Mesendoderm (in vitro differentiated cells): ENCODE results near the gene QSER1.
A peak's percentile ranks its signal among the peaks of the same experiment; 100 is the strongest.

ENCODE experiments used
- DNase-seq: peaks from one replicate; pipeline ENCODE4 v3.0.0; 2013
- H2AK5ac ChIP-seq: 2 replicates; pipeline ENCODE4 v1.6.1; 2013; ENCODE audit warnings: low read length, inconsistent platforms
- H2BK120ac ChIP-seq: 2 replicates; pipeline ENCODE4 v1.6.1; 2013; ENCODE audit warnings: low read depth, mild to moderate bottlenecking, low read length, moderate library complexity, mixed read lengths
- H2BK15ac ChIP-seq: replicated peaks from 2 replicates; pipeline ENCODE4 v1.6.1; 2013; ENCODE audit warnings: low read depth, mild to moderate bottlenecking, moderate library complexity
- H2BK5ac ChIP-seq: 2 replicates; pipeline ENCODE4 v1.6.1; 2013; ENCODE audit warnings: low read length, inconsistent platforms
- H3K18ac ChIP-seq: 2 replicates; pipeline ENCODE4 v1.6.1; 2013; ENCODE audit warnings: mild to moderate bottlenecking, low read length, mixed read lengths
- H3K23ac ChIP-seq: one replicate; pipeline ENCODE4 v1.6.1; 2013; ENCODE audit warnings: low read length
- H3K27ac ChIP-seq: 2 replicates; pipeline ENCODE4 v1.5.1; 2013; ENCODE audit warnings: low read depth, mild to moderate bottlenecking, inconsistent platforms, low read length, moderate library complexity
- H3K27me3 ChIP-seq: 2 replicates; pipeline ENCODE4 v1.6.1; 2013; ENCODE audit warnings: low read length, control low read depth, mild to moderate bottlenecking, inconsistent platforms; ENCODE audit not compliant: insufficient read depth, poor library complexity
- H3K36me3 ChIP-seq: 2 replicates; pipeline ENCODE4 v1.6.1; 2013; ENCODE audit warnings: low read length, inconsistent platforms; ENCODE audit not compliant: control insufficient read depth, insufficient read depth
- H3K4ac ChIP-seq: one replicate; pipeline ENCODE4 v1.6.1; 2013; ENCODE audit warnings: low read depth, mild to moderate bottlenecking, low read length, moderate library complexity
- H3K4me1 ChIP-seq: 2 replicates; pipeline ENCODE4 v1.6.1; 2013; ENCODE audit warnings: low read depth, low read length, inconsistent platforms; ENCODE audit not compliant: control insufficient read depth
- H3K4me2 ChIP-seq: 2 replicates; pipeline ENCODE4 v1.6.1; 2013; ENCODE audit warnings: low read length
- H3K4me3 ChIP-seq: 2 replicates; pipeline ENCODE4 v1.5.1; 2013; ENCODE audit warnings: mild to moderate bottlenecking, low read length
- H3K56ac ChIP-seq: one replicate; pipeline ENCODE4 v1.6.1; 2013; ENCODE audit warnings: low read length
- H3K79me1 ChIP-seq: 2 replicates; pipeline ENCODE4 v1.6.1; 2013; ENCODE audit warnings: low read length, inconsistent platforms
- H3K79me2 ChIP-seq: 2 replicates; pipeline ENCODE4 v1.6.1; 2013; ENCODE audit warnings: mild to moderate bottlenecking, low read length; ENCODE audit not compliant: control insufficient read depth, insufficient read depth
- H3K9ac ChIP-seq: 2 replicates; pipeline ENCODE4 v1.6.1; 2013; ENCODE audit warnings: low read length, inconsistent platforms
- H4K5ac ChIP-seq: one replicate; pipeline ENCODE4 v1.6.1; 2013; ENCODE audit warnings: low read length
- H4K8ac ChIP-seq: one replicate; pipeline ENCODE4 v1.6.1; 2013; ENCODE audit warnings: low read depth, mild to moderate bottlenecking, control low read depth, low read length, moderate library complexity
- WGBS: extraction: QIAGEN DNeasy Blood & Tissue Kit; methylation state at CpG from one replicate; pipeline ENCODE4 v1.1.7; 2013; ENCODE audit warnings: low lambda C conversion rate, missing lambda C conversion rate; ENCODE audit not compliant: insufficient coverage; ENCODE audit errors: extremely low coverage; 5-methylcytosine and 5-hydroxymethylcytosine counted together

Gene QSER1

GRCh38 chr11:32911413-32911812 is 18.8 kb downstream of the QSER1 start:
- Histone ChIP-seq H2BK15ac (no peak overlapping the region), H3K79me1 (no peaks in the 10 kb centered on the region), H3K4me1 (peaks cover 4% of the 10 kb centered on the region), H3K4me3 (no peak overlapping the region), H4K5ac (no peak overlapping the region), H3K4me2 (no peak overlapping the region), H3K18ac (no peak overlapping the region), H2AK5ac (no peak overlapping the region), H3K9ac (no peak overlapping the region), H3K27me3 (no peaks in the 10 kb centered on the region), H4K8ac (no peak overlapping the region), H2BK120ac (no peak overlapping the region), H2BK5ac (no peak overlapping the region), H3K56ac (no peak overlapping the region), H3K27ac (no peak overlapping the region), H3K36me3 (no peaks in the 10 kb centered on the region), H3K23ac (no peak overlapping the region), H3K79me2 (peaks cover 75% of the 10 kb centered on the region), H3K4ac (no peak overlapping the region)
- peak; percentile 60 for DNase-seq
- WGBS: no CpG with 5 or more reads among the region's 3 CpGs

GRCh38 chr11:32913445-32913844 is 20.8 kb downstream of the QSER1 start:
- H4K8ac ChIP-seq: peak overlapping the region; percentile 56
- H3K79me2 ChIP-seq: peaks cover 76% of the 10 kb centered on the region
- no peak overlapping the region for H3K18ac ChIP-seq
- peaks cover 2% of the 10 kb centered on the region for H3K79me1 ChIP-seq
- no peak overlapping the region for H3K4me2 ChIP-seq
- H3K36me3 ChIP-seq: no peaks in the 10 kb centered on the region
- H2AK5ac ChIP-seq: no peak overlapping the region
- no peak overlapping the region for H2BK120ac ChIP-seq
- H3K27ac ChIP-seq: no peak overlapping the region
- no peak for DNase-seq
- no peak overlapping the region for H3K56ac ChIP-seq
- H4K5ac ChIP-seq: no peak overlapping the region
- no peak overlapping the region for H2BK5ac ChIP-seq
- peaks cover 10% of the 10 kb centered on the region for H3K4me1 ChIP-seq
- no peak overlapping the region for H2BK15ac ChIP-seq
- H3K4me3 ChIP-seq: no peak overlapping the region
- no peak overlapping the region for H3K23ac ChIP-seq
- H3K9ac ChIP-seq: no peak overlapping the region
- WGBS: no CpG with 5 or more reads among the region's 7 CpGs
- H3K27me3 ChIP-seq: no peaks in the 10 kb centered on the region
- no peak overlapping the region for H3K4ac ChIP-seq

GRCh38 chr11:32916361-32916760 is 23.8 kb downstream of the QSER1 start:
- Histone ChIP-seq H2BK5ac (no peak overlapping the region), H3K56ac (no peak overlapping the region), H3K27me3 (no peaks in the 10 kb centered on the region), H3K36me3 (no peaks in the 10 kb centered on the region), H3K23ac (no peak overlapping the region), H4K5ac (no peak overlapping the region), H3K4me1 (peaks cover 8% of the 10 kb centered on the region), H4K8ac (no peak overlapping the region), H3K9ac (no peak overlapping the region), H3K79me1 (peaks cover 2% of the 10 kb centered on the region), H3K4me2 (no peak overlapping the region), H3K79me2 (peaks cover 70% of the 10 kb centered on the region), H3K18ac (no peak overlapping the region), H2BK120ac (no peak overlapping the region), H2AK5ac (no peak overlapping the region), H3K4ac (no peak overlapping the region), H3K27ac (no peak overlapping the region), H3K4me3 (no peak overlapping the region), H2BK15ac (no peak overlapping the region)
- no CpG with 5 or more reads among the region's 1 CpG for WGBS
- no peak for DNase-seq

GRCh38 chr11:32916994-32917393 is 24.4 kb downstream of the QSER1 start:
- no peaks in the 10 kb centered on the region for H3K36me3 ChIP-seq
- H2BK5ac ChIP-seq: no peak overlapping the region
- H3K4me3 ChIP-seq: no peak overlapping the region
- H3K79me2 ChIP-seq: peaks cover 64% of the 10 kb centered on the region
- DNase-seq: no peak
- no CpG with 5 or more reads among the region's 8 CpGs for WGBS
- H4K5ac ChIP-seq: no peak overlapping the region
- no peak overlapping the region for H2AK5ac ChIP-seq
- no peak overlapping the region for H2BK15ac ChIP-seq
- H3K27me3 ChIP-seq: no peaks in the 10 kb centered on the region
- no peak overlapping the region for H3K4me2 ChIP-seq
- no peak overlapping the region for H4K8ac ChIP-seq
- no peak overlapping the region for H3K23ac ChIP-seq
- peaks cover 2% of the 10 kb centered on the region for H3K79me1 ChIP-seq
- peaks cover 6% of the 10 kb centered on the region for H3K4me1 ChIP-seq
- H2BK120ac ChIP-seq: no peak overlapping the region
- H3K9ac ChIP-seq: no peak overlapping the region
- H3K18ac ChIP-seq: no peak overlapping the region
- no peak overlapping the region for H3K27ac ChIP-seq
- no peak overlapping the region for H3K4ac ChIP-seq
- H3K56ac ChIP-seq: no peak overlapping the region

- Histone ChIP-seq H4K5ac (no peak overlapping the region), H2AK5ac (no peak overlapping the region), H4K8ac (no peak overlapping the region), H2BK120ac (no peak overlapping the region), H3K18ac (peak overlapping the region; percentile 22), H3K4me1 (peaks cover 6% of the 10 kb centered on the region), H3K9ac (peak overlapping the region; percentile 31), H3K56ac (peak overlapping the region; percentile 19), H2BK15ac (no peak overlapping the region), H3K23ac (no peak overlapping the region), H3K4ac (no peak overlapping the region), H3K79me1 (peaks cover 2% of the 10 kb centered on the region), H3K27me3 (no peaks in the 10 kb centered on the region), H2BK5ac (no peak overlapping the region), H3K4me2 (no peak overlapping the region), H3K4me3 (no peak overlapping the region), H3K27ac (no peak overlapping the region), H3K36me3 (no peaks in the 10 kb centered on the region), H3K79me2 (peaks cover 64% of the 10 kb centered on the region)
- DNase-seq: peak; percentile 23
- no CpG with 5 or more reads among the region's 1 CpG for WGBS
Measured at GRCh38 chr11:32918427-32918826, 25.8 kb downstream of the QSER1 start.

GRCh38 chr11:32919338-32919737 is 26.7 kb downstream of the QSER1 start:
- no peak overlapping the region for H2BK15ac ChIP-seq
- peaks cover 6% of the 10 kb centered on the region for H3K4me1 ChIP-seq
- H3K4me2 ChIP-seq: no peak overlapping the region
- H3K18ac ChIP-seq: peak overlapping the region; percentile 28
- H3K27ac ChIP-seq: no peak overlapping the region
- H3K79me2 ChIP-seq: peaks cover 64% of the 10 kb centered on the region
- H3K23ac ChIP-seq: no peak overlapping the region
- no peak overlapping the region for H2BK5ac ChIP-seq
- H3K4ac ChIP-seq: no peak overlapping the region
- no peak overlapping the region for H4K5ac ChIP-seq
- H3K27me3 ChIP-seq: no peaks in the 10 kb centered on the region
- H4K8ac ChIP-seq: no peak overlapping the region
- H2BK120ac ChIP-seq: no peak overlapping the region
- H3K4me3 ChIP-seq: no peak overlapping the region
- no peaks in the 10 kb centered on the region for H3K36me3 ChIP-seq
- peaks cover 2% of the 10 kb centered on the region for H3K79me1 ChIP-seq
- no CpG with 5 or more reads among the region's 4 CpGs for WGBS
- no peak overlapping the region for H3K56ac ChIP-seq
- peak; percentile 67 for DNase-seq
- H2AK5ac ChIP-seq: no peak overlapping the region
- H3K9ac ChIP-seq: no peak overlapping the region
